Uterus (tissue), 2 donors: Measurements from ENCODE around the gene FAM162A.
"Not testable (repeated sequence)": the region's sequence is repeated elsewhere in the genome, so short reads cannot be mapped to it uniquely, and the experiment has no call there.

ENCODE experiments used
- POLR2A ChIP-seq, 2 donors: fragments of 450-650 bp; IDR thresholded peaks; one replicate each; pipeline ENCODE4 v1.6.1; 2016; ENCODE audit warnings: antibody characterized with exemption in 2 of 2, mild to moderate bottlenecking in 1 of 2, moderate library complexity in 1 of 2
- TF ChIP-seq, protein P1 (sequence below), 4 experiments: fragments of 200-600 bp in 2 of 4; fragments of 450-650 bp in 2 of 4; sonication (generic) in 2 of 4; IDR thresholded peaks; one replicate each; pipeline ENCODE4 v1.5.1; 2016 to 2019; ENCODE audit warnings: antibody characterized with exemption in 4 of 4, mild to moderate bottlenecking in 2 of 4, moderate library complexity in 1 of 4

DNA sequence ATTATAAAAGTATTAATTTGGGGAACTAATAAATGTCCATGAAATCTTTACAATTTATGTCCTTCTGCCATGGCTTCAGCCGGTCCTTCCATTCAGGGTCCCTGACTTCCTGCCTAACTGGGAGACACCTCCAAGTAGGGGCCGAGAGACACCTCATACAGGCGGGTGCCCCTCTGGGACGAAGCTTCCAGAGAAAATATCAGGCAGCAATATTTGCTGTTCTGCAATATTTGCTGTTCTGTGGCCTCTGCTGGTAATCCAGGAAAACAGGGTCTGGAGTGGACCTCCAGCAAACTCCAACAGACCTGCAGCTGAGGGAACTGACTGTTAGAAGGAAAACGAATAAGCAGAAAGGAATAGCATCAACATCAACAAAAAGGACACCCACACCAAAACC, 60.5 kb downstream of the FAM162A start:
- not testable (repeated sequence) for TF ChIP-seq POLR2A (IDR thresholded peaks at IDR 0.05)
- TF ChIP-seq, protein P1, sequence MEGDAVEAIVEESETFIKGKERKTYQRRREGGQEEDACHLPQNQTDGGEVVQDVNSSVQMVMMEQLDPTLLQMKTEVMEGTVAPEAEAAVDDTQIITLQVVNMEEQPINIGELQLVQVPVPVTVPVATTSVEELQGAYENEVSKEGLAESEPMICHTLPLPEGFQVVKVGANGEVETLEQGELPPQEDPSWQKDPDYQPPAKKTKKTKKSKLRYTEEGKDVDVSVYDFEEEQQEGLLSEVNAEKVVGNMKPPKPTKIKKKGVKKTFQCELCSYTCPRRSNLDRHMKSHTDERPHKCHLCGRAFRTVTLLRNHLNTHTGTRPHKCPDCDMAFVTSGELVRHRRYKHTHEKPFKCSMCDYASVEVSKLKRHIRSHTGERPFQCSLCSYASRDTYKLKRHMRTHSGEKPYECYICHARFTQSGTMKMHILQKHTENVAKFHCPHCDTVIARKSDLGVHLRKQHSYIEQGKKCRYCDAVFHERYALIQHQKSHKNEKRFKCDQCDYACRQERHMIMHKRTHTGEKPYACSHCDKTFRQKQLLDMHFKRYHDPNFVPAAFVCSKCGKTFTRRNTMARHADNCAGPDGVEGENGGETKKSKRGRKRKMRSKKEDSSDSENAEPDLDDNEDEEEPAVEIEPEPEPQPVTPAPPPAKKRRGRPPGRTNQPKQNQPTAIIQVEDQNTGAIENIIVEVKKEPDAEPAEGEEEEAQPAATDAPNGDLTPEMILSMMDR (IDR thresholded peaks at IDR 0.05): not testable (repeated sequence)
